ENCODE results near the gene DOK4. TPM values are rescaled to one million over a fixed set of nuclear protein-coding genes. Genes with fewer than 3 reads are reported as not detected.

Gene DOK4
- total RNA-seq, 1 experiment from 2014 or later: 4.9 TPM

GRCh38 chr16:57531253-57531575, 44.9 kb upstream of the DOK4 start:
- TF ChIP-seq CTCF (conservative IDR thresholded peaks at IDR 0.05; ENCODE audit: low read depth, low read length): no peak
- TF ChIP-seq EZH2 (IDR thresholded peaks at IDR 0.05; ENCODE audit: low read length, unreplicated experiment): no peak
- TF ChIP-seq EZH2phosphoT487 (IDR thresholded peaks at IDR 0.05; ENCODE audit: borderline replicate concordance, low read length): no peak
- ATAC-seq (no peak), DNase-seq (no peak)
- no peaks in the 10 kb centered on the region for H3K27me3 ChIP-seq (ENCODE audit: low read length)
- H2AFZ ChIP-seq (ENCODE audit: low read length): no peak overlapping the region
- POLR2A ChIA-PET (ENCODE audit: unreplicated experiment): no interaction called here
- no peak overlapping the region for H3K4me2 ChIP-seq (ENCODE audit: low read length)
- H3K36me3 ChIP-seq (ENCODE audit: low read depth, low read length): no peaks in the 10 kb centered on the region
- no peaks in the 10 kb centered on the region for H3F3A ChIP-seq (ENCODE audit: low read length, unreplicated experiment)
- H3K9me3 ChIP-seq (ENCODE audit: low read length): no peaks in the 10 kb centered on the region
- H3K9ac ChIP-seq (ENCODE audit: low read length): no peak overlapping the region
- H3K79me2 ChIP-seq (ENCODE audit: low read length): no peaks in the 10 kb centered on the region
- BruUV-seq (replicated peaks): no TSS peak
- H3K9me2 ChIP-seq (replicated peaks; ENCODE audit: low read length): no peaks in the 10 kb centered on the region
- H3K27ac ChIP-seq (ENCODE audit: low read length): no peak overlapping the region
- intact Hi-C loops (cut with micrococcal nuclease): no loop called here
- no peaks in the 10 kb centered on the region for H4K20me1 ChIP-seq (ENCODE audit: low read length)
- CTCF ChIA-PET: no interaction called here
- H3K4me1 ChIP-seq (ENCODE audit: insufficient read depth, low read length): peaks cover 12% of the 10 kb centered on the region
- H3K4me3 ChIP-seq (ENCODE audit: low read length): no peak overlapping the region

DNA sequence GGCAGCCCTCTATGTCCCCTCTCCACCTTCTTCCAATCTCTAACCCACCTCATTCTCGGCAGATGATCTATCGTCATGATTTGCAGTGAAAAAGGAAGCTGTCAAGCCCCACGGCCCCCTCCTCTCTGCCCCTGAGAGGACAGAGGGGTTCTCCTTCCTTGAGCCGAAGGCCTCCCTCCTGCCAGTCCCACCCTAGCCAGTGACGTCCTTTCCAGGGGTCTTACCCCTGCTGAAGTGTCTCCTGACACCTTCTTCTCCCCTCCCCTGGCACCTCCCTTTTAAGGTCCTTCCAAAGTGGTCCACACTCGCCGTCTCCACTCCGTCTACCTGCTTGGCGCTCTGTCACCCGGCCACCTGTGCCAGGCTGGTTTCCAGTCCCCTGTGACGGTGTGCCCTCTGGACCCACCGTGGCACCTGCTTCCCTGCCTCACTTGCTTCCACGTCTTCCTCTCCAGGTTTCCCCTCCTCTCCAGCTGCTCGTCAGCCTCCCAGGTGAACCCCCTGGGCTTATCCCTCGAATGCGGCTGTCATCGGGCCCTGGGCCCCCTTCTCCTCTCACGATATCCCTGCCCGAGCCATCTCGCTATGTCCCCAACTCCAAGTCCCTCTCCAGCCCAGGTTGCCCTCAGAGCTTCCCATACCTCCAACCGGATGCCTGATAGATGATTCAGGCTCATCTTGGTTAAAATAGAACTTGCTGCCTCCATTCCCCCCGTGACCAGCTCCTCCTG, 44.4 kb upstream of the DOK4 start:
- Histone ChIP-seq H3K9me2 (replicated peaks; ENCODE audit: low read length) (no peaks in the 10 kb centered on the region), H3K27me3 (ENCODE audit: low read length) (no peaks in the 10 kb centered on the region), H4K20me1 (ENCODE audit: low read length) (no peaks in the 10 kb centered on the region), H3K9ac (ENCODE audit: low read length) (no peak overlapping the region), H3K27ac (ENCODE audit: low read length) (no peak overlapping the region), H3K9me3 (ENCODE audit: low read length) (no peaks in the 10 kb centered on the region), H3K36me3 (ENCODE audit: low read depth, low read length) (no peaks in the 10 kb centered on the region), H3K4me2 (ENCODE audit: low read length) (peak overlapping the region; percentile 30), H3K4me3 (ENCODE audit: low read length) (no peak overlapping the region), H3K79me2 (ENCODE audit: low read length) (no peaks in the 10 kb centered on the region), H2AFZ (ENCODE audit: low read length) (no peak overlapping the region), H3K4me1 (ENCODE audit: insufficient read depth, low read length) (peaks cover 12% of the 10 kb centered on the region), H3F3A (ENCODE audit: low read length, unreplicated experiment) (no peaks in the 10 kb centered on the region)
- intact Hi-C loops (cut with micrococcal nuclease): no loop called here
- TF ChIP-seq EZH2phosphoT487 (IDR thresholded peaks at IDR 0.05; ENCODE audit: borderline replicate concordance, low read length) (no peak), EZH2 (IDR thresholded peaks at IDR 0.05; ENCODE audit: low read length, unreplicated experiment) (no peak), CTCF (conservative IDR thresholded peaks at IDR 0.05; ENCODE audit: low read depth, low read length) (no peak)
- ChIA-PET POLR2A (ENCODE audit: unreplicated experiment) (no interaction called here), CTCF (no interaction called here)
- ATAC-seq (no peak), DNase-seq (no peak)
- no TSS peak for BruUV-seq (replicated peaks)

DNA sequence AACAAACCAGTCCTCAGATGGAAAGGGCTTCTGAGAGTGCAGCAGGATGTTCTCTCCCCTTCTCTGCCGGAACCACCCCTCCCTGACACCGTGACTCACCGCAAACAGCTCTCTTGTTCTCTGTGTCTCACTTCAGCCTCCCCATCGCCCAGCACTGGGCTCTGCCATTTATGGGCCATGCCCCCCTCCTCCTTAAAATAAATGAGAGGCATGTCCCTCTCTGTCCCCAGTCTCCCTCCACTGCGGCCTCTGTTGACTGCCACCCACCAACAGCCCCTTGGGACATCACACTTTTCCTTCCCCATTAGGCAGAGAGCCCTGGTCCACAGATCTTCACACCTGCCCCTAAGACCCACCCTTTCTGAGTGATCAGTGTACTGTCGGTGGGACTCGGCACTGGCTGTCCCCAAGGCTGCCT, 43.8 kb upstream of the DOK4 start:
- peak overlapping the region; percentile 34; the same call in 1 of the 2 replicates for H3K27ac ChIP-seq (ENCODE audit: low read length)

More for the DNA sequence above, 43.8 kb upstream of the DOK4 start:
- H3K79me2 ChIP-seq (ENCODE audit: low read length): no peaks in the 10 kb centered on the region
- no peak for TF ChIP-seq EZH2 (IDR thresholded peaks at IDR 0.05; ENCODE audit: low read length, unreplicated experiment)
- no peak for TF ChIP-seq CTCF (conservative IDR thresholded peaks at IDR 0.05; ENCODE audit: low read depth, low read length)
- H3K9ac ChIP-seq (ENCODE audit: low read length): no peak overlapping the region
- H3K9me3 ChIP-seq (ENCODE audit: low read length): no peaks in the 10 kb centered on the region
- peak; percentile 94 for ATAC-seq
- H4K20me1 ChIP-seq (ENCODE audit: low read length): no peaks in the 10 kb centered on the region
- no peak overlapping the region for H3K4me3 ChIP-seq (ENCODE audit: low read length)
- H2AFZ ChIP-seq (ENCODE audit: low read length): no peak overlapping the region
- BruUV-seq (replicated peaks): no TSS peak
- no peaks in the 10 kb centered on the region for H3K27me3 ChIP-seq (ENCODE audit: low read length)
- H3K36me3 ChIP-seq (ENCODE audit: low read depth, low read length): no peaks in the 10 kb centered on the region
- peaks cover 12% of the 10 kb centered on the region for H3K4me1 ChIP-seq (ENCODE audit: insufficient read depth, low read length)
- H3K9me2 ChIP-seq (replicated peaks; ENCODE audit: low read length): no peaks in the 10 kb centered on the region
- CTCF ChIA-PET: no interaction called here
- DNase-seq: peak; percentile 59
- peak overlapping the region; percentile 30 for H3K4me2 ChIP-seq (ENCODE audit: low read length)
- POLR2A ChIA-PET (ENCODE audit: unreplicated experiment): no interaction called here
- H3F3A ChIP-seq (ENCODE audit: low read length, unreplicated experiment): no peaks in the 10 kb centered on the region
- intact Hi-C loops (cut with micrococcal nuclease): no loop called here
